ENCODE measurements around the gene CDSN. TPM values are rescaled to one million over a fixed set of nuclear protein-coding genes. Genes with fewer than 3 reads are reported as not detected.

CDSN gene
- polyA plus RNA-seq, 1 donor (not counting 4 experiments of a cell fraction or from before 2014, with no cell fraction given) = 4.0 TPM

- DNase-seq (ENCODE audit: low read depth, low spot score) (no peak), FAIRE-seq (peak; percentile 44)
- Histone ChIP-seq H3K9me3 (ENCODE audit: control insufficient read depth, low read depth, low read length) (no peaks in the 10 kb centered on the region), H3K27ac (ENCODE audit: control insufficient read depth, insufficient read depth, low read length) (no peak overlapping the region), H3K36me3 (ENCODE audit: control insufficient read depth in 2 of 2, extremely low read depth in 1 of 2, insufficient read depth in 2 of 2, low read length in 2 of 2) (no peaks in the 10 kb centered on the region), H3K27me3 (ENCODE audit: control insufficient read depth, extremely low read depth, insufficient read depth, low read length) (no peaks in the 10 kb centered on the region), H3K9ac (ENCODE audit: control insufficient read depth, extremely low read depth, insufficient read depth, low read length) (no peak overlapping the region), H4K20me1 (ENCODE audit: control insufficient read depth, extremely low read depth, insufficient read depth, low read length) (no peaks in the 10 kb centered on the region), H3K4me3 (ENCODE audit: control insufficient read depth in 2 of 3, extremely low read depth in 1 of 3, insufficient read depth in 2 of 3, low read depth in 1 of 3, low read length in 3 of 3) (no peak overlapping the region), H3K79me2 (ENCODE audit: control insufficient read depth, insufficient read depth, low read length) (no peaks in the 10 kb centered on the region), H2AFZ (ENCODE audit: control insufficient read depth, low read length) (no peak overlapping the region), H3K9me1 (ENCODE audit: control insufficient read depth, extremely low read depth, insufficient read depth, low read length) (no peaks in the 10 kb centered on the region), H3K4me2 (ENCODE audit: control insufficient read depth, extremely low read depth, insufficient read depth, low read depth, low read length) (peak overlapping the region; percentile 51), H3K4me1 (ENCODE audit: control insufficient read depth, extremely low read depth, insufficient read depth, low read length) (peaks cover 13% of the 10 kb centered on the region)
- dilution Hi-C loops (cut with MboI; ENCODE audit: extremely low pct_ligation_motif_present, low sequenced_read_pairs) = no loop called here
- TF ChIP-seq EZH2 (IDR thresholded peaks at IDR 0.05; ENCODE audit: low read length) (no peak), CTCF (optimal IDR thresholded peaks at IDR 0.05 in 1 of 3, IDR thresholded peaks at IDR 0.05 in 1 of 3, conservative IDR thresholded peaks at IDR 0.05 in 1 of 3; ENCODE audit: extremely low read depth in 1 of 3, insufficient read depth in 2 of 3, low read length in 3 of 3) (peak; percentile 62 to 87 (median 71))
These were observed 32.7 kb downstream of the CDSN start for GRCh38 chr6:31087494-31088089.

- Histone ChIP-seq H3K9ac (ENCODE audit: control insufficient read depth, extremely low read depth, insufficient read depth, low read length) (no peak overlapping the region), H3K4me3 (ENCODE audit: control insufficient read depth in 2 of 3, extremely low read depth in 1 of 3, insufficient read depth in 2 of 3, low read depth in 1 of 3, low read length in 3 of 3) (no peak overlapping the region), H3K4me1 (ENCODE audit: control insufficient read depth, extremely low read depth, insufficient read depth, low read length) (peaks cover 17% of the 10 kb centered on the region), H3K9me1 (ENCODE audit: control insufficient read depth, extremely low read depth, insufficient read depth, low read length) (no peaks in the 10 kb centered on the region), H3K36me3 (ENCODE audit: control insufficient read depth in 2 of 2, extremely low read depth in 1 of 2, insufficient read depth in 2 of 2, low read length in 2 of 2) (no peaks in the 10 kb centered on the region), H3K79me2 (ENCODE audit: control insufficient read depth, insufficient read depth, low read length) (no peaks in the 10 kb centered on the region), H2AFZ (ENCODE audit: control insufficient read depth, low read length) (peak overlapping the region; percentile 4), H3K9me3 (ENCODE audit: control insufficient read depth, low read depth, low read length) (no peaks in the 10 kb centered on the region), H3K27me3 (ENCODE audit: control insufficient read depth, extremely low read depth, insufficient read depth, low read length) (no peaks in the 10 kb centered on the region), H3K4me2 (ENCODE audit: control insufficient read depth, extremely low read depth, insufficient read depth, low read depth, low read length) (peak overlapping the region; percentile 51), H4K20me1 (ENCODE audit: control insufficient read depth, extremely low read depth, insufficient read depth, low read length) (no peaks in the 10 kb centered on the region), H3K27ac (ENCODE audit: control insufficient read depth, insufficient read depth, low read length) (peak overlapping the region; percentile 29)
- dilution Hi-C loops (cut with MboI; ENCODE audit: extremely low pct_ligation_motif_present, low sequenced_read_pairs) = no loop called here
- peak; percentile 44 for FAIRE-seq
- no peak for TF ChIP-seq EZH2 (IDR thresholded peaks at IDR 0.05; ENCODE audit: low read length)
- DNase-seq (ENCODE audit: low read depth, low spot score) = no peak
These were observed 33.3 kb downstream of the CDSN start for GRCh38 chr6:31086788-31087440.
